GM12878 (cell line): Measurements from ENCODE around the gene ACOT12. TPM values are rescaled to one million over a fixed set of nuclear protein-coding genes. Genes with fewer than 3 reads are reported as not detected.
"Not testable (repeated sequence)": the region's sequence is repeated elsewhere in the genome, so short reads cannot be mapped to it uniquely, and the experiment has no call there.

ENCODE experiments used
- ATAC-seq: fragments of 200-7000 bp; cut with Tn5 transposase; 3 replicates; pipeline ENCODE4 v1.9.1; 2020; ENCODE audit warnings: mild to moderate bottlenecking, moderate library complexity
- BruUV-seq: library from RNA; stranded (reverse); fragments of 400-500 nt; replicated peaks from 2 replicates; lab custom pipeline; 2021; lab: Mats Ljungman, UMichigan
- CTCF ChIA-PET: fragments of 300-600 bp; sonication (Branson Sonifier 250); formaldehyde crosslinking; extraction: SDS; loops from one replicate; lab custom pipeline; 2021; ENCODE audit warnings: inconsistent platforms; lab: Yijun Ruan, JAX
- POLR2A ChIA-PET: fragments of 350-600 bp; formaldehyde crosslinking; extraction: SDS; loops from one replicate; lab custom pipeline; 2021; ENCODE audit warnings: inconsistent platforms; lab: Charles Lee
- RAD21 ChIA-PET: fragments of 300-600 bp; sonication (Branson Sonifier 250); formaldehyde crosslinking; loops from one replicate; lab custom pipeline; 2023; ENCODE audit warnings: antibody characterized with exemption; ENCODE audit not compliant: unreplicated experiment; lab: Charles Lee
- SMC1A ChIA-PET: fragments of 300-600 bp; sonication (Branson Sonifier 250); formaldehyde crosslinking; loops from one replicate; lab custom pipeline; 2023; ENCODE audit not compliant: unreplicated experiment, uncharacterized antibody; lab: Charles Lee
- DNase-seq: peaks from one replicate; pipeline ENCODE4 v3.0.0-alpha.2; 2011; ENCODE audit warnings: low read depth, low spot score
- FAIRE-seq: peaks from 3 replicates; lab custom pipeline; 2011; peaks lifted over from hg19 to GRCh38; lab: Jason Lieb, UNC
- H2AFZ ChIP-seq: 2 replicates; pipeline ENCODE4 v1.6.0; 2011; ENCODE audit warnings: low read depth, low read length, control low read depth; ENCODE audit not compliant: control insufficient read depth
- H3K27ac ChIP-seq: 2 replicates; pipeline ENCODE4 v1.5.1; 2011; ENCODE audit warnings: control low read depth; ENCODE audit not compliant: control insufficient read depth, insufficient read depth
- H3K27me3 ChIP-seq, 2 experiments: replicated peaks in 1 of 2; 2 replicates each; pipeline versions ENCODE4 v1.6.0 to v1.6.1; 2011; ENCODE audit warnings: low read length in 1 of 2; ENCODE audit not compliant: control insufficient read depth in 2 of 2, insufficient read depth in 2 of 2
- H3K36me3 ChIP-seq, 2 experiments: 2 replicates each; pipeline ENCODE4 v1.5.1; 2011; ENCODE audit warnings: low read length in 1 of 2; ENCODE audit not compliant: control insufficient read depth in 2 of 2, insufficient read depth in 2 of 2
- H3K4me1 ChIP-seq: 2 replicates; pipeline ENCODE4 v1.6.1; 2011; ENCODE audit warnings: mild to moderate bottlenecking, low read length, moderate library complexity, mixed read lengths; ENCODE audit not compliant: control insufficient read depth, insufficient read depth
- H3K4me2 ChIP-seq: 2 replicates; pipeline ENCODE4 v1.6.0; 2011; ENCODE audit warnings: control low read depth; ENCODE audit not compliant: control insufficient read depth, insufficient read depth
- H3K4me3 ChIP-seq: fragments of 200-600 bp; sonication (generic); 2 replicates; pipeline ENCODE4 v1.5.1; 2016
- H3K79me2 ChIP-seq: 2 replicates; pipeline ENCODE4 v1.6.0; 2011; ENCODE audit warnings: low read length; ENCODE audit not compliant: control insufficient read depth, insufficient read depth
- H3K9ac ChIP-seq: 2 replicates; pipeline ENCODE4 v1.8.0; 2011; ENCODE audit warnings: low read length, control low read depth, mixed read lengths; ENCODE audit not compliant: control insufficient read depth, insufficient read depth
- H3K9me3 ChIP-seq: replicated peaks from 3 replicates; pipeline ENCODE4 v1.5.1; 2011; ENCODE audit warnings: mild to moderate bottlenecking, low read length; ENCODE audit not compliant: control insufficient read depth, insufficient read depth
- H4K20me1 ChIP-seq: 2 replicates; pipeline ENCODE4 v1.6.0; 2011; ENCODE audit not compliant: control insufficient read depth, insufficient read depth
- BACH1 ChIP-seq: fragments of 450-650 bp; IDR thresholded peaks from 2 replicates; pipeline ENCODE4 v1.6.1; 2017; ENCODE audit warnings: mild to moderate bottlenecking, borderline replicate concordance
- CBX5 ChIP-seq: sonication (generic); IDR thresholded peaks from 2 replicates; pipeline ENCODE4 v1.6.1; 2016; ENCODE audit warnings: low read depth, moderate library complexity, mild to moderate bottlenecking, inconsistent platforms
- MTA2 ChIP-seq: fragments of 450-650 bp; IDR thresholded peaks from 2 replicates; pipeline ENCODE4 v1.6.1; 2016; ENCODE audit warnings: low read depth, mild to moderate bottlenecking, moderate library complexity
- NFXL1 ChIP-seq: fragments of 450-650 bp; IDR thresholded peaks from 2 replicates; pipeline ENCODE4 v1.6.1; 2017; ENCODE audit warnings: antibody characterized with exemption, mild to moderate bottlenecking, borderline replicate concordance
- PAX5 ChIP-seq: IDR thresholded peaks from 2 replicates; pipeline ENCODE4 v1.6.1; 2011; ENCODE audit warnings: low read depth, low read length, borderline replicate concordance
- POLR2A ChIP-seq: IDR thresholded peaks from 2 replicates; pipeline ENCODE4 v1.6.1; 2011; ENCODE audit warnings: low read depth, mild to moderate bottlenecking, low read length
- RELB ChIP-seq: fragments of 450-650 bp; IDR thresholded peaks from 2 replicates; pipeline ENCODE4 v1.6.1; 2017; ENCODE audit warnings: low read depth, mild to moderate bottlenecking, moderate library complexity
- STAT1 ChIP-seq: fragments of 450-650 bp; conservative IDR thresholded peaks from 2 replicates; pipeline ENCODE4 v1.6.1; 2014; ENCODE audit warnings: antibody characterized with exemption, mild to moderate bottlenecking
- YBX1 ChIP-seq: fragments of 450-650 bp; IDR thresholded peaks from 2 replicates; pipeline ENCODE4 v1.6.1; 2016; ENCODE audit warnings: antibody characterized with exemption
- WGBS: methylation state at CpG from one replicate; pipeline ENCODE4 v1.1.6; 2016; ENCODE audit warnings: low lambda C conversion rate; ENCODE audit not compliant: insufficient replicate concordance, insufficient coverage; ENCODE audit errors: missing lambda C conversion rate; 5-methylcytosine and 5-hydroxymethylcytosine counted together
- in situ Hi-C: fragments of 300-500 bp; cut with MboI; formaldehyde crosslinking; loops from 9 replicates; pipeline ENCODE4 v1.14.3; 2018; ENCODE audit warnings: mixed read lengths
- intact Hi-C: fragments of 100-400 bp; cut with micrococcal nuclease; formaldehyde crosslinking; loops from one replicate; pipeline ENCODE4 v1.14.2; 2022; ENCODE audit not compliant: unreplicated experiment
- polyA plus RNA-seq, 11 experiments: library from polyadenylated mRNA; depleted of rRNA in 4 of 11; unstranded in 6 of 11; stranded (reverse) in 5 of 11; fragments of >200 nt; fragmentation: Nextera tagmentation in 4 of 11; fragmentation: Illumina TruSeq in 1 of 11; extraction: Ambion mirVana in 4 of 11; extraction: Trizol in 1 of 11; gene quantifications; 1 replicate in 1 of 11; 2 replicates in 10 of 11; pipeline versions ENCODE4 v1.2.1 to v1.2.3, GENCODE V29; 2011 to 2016; ENCODE audit warnings: inconsistent platforms in 2 of 11, missing spikeins in 2 of 11, low read depth in 1 of 11
- total RNA-seq, 4 experiments: library from RNA; depleted of rRNA in 3 of 4; stranded (reverse); fragments of >200 nt in 3 of 4; fragmentation: Illumina TruSeq in 1 of 4; extraction: Trizol in 1 of 4; gene quantifications; 2 replicates each; pipeline versions ENCODE4 v1.2.1 to v1.2.3, GENCODE V29; 2013 to 2021

Gene ACOT12
- total and polyA plus RNA-seq, 10 of the 15 experiments (the other 5 are each of a cell fraction or from before 2014, with no cell fraction given) = 0.08 TPM; not detected in 9

GRCh38 chr5:81409361-81409760 is 15.4 kb upstream of the ACOT12 start:
- no peaks in the 10 kb centered on the region for H3K9me3 ChIP-seq
- ChIA-PET RAD21 (interaction anchor here (0.7 kb wide), 1 partner anchor 746 kb away, joined by 3 read pairs; no protein-coding TSS in a partner anchor), SMC1A (no interaction called here), CTCF (interaction anchor here (1.5 kb wide), 1 partner anchor 756 kb away, joined by 4 read pairs; no protein-coding TSS in a partner anchor), POLR2A (no interaction called here)
- no peak for DNase-seq
- no peak for FAIRE-seq
- no peaks in the 10 kb centered on the region for H4K20me1 ChIP-seq
- H3K4me1 ChIP-seq = no peaks in the 10 kb centered on the region
- no peak overlapping the region for H3K4me3 ChIP-seq
- H3K4me2 ChIP-seq = no peak overlapping the region
- H2AFZ ChIP-seq = no peak overlapping the region
- no peak overlapping the region for H3K9ac ChIP-seq
- H3K27ac ChIP-seq = no peak overlapping the region
- TF ChIP-seq YBX1 (no peak), STAT1 (no peak), PAX5 (no peak), BACH1 (no peak), MTA2 (no peak)
- ATAC-seq = no peak
- BruUV-seq = no TSS peak
- intact Hi-C loops = no loop called here
- H3K79me2 ChIP-seq = no peaks in the 10 kb centered on the region
- H3K36me3 ChIP-seq = no peaks in the 10 kb centered on the region
- 92% methylated on average over 2 of the region's 2 CpGs for WGBS
- in situ Hi-C loops = no loop called here
- H3K27me3 ChIP-seq = no peaks in the 10 kb centered on the region

- Histone ChIP-seq H2AFZ (no peak overlapping the region), H3K36me3 (no peaks in the 10 kb centered on the region), H3K9me3 (no peaks in the 10 kb centered on the region), H3K4me3 (no peak overlapping the region), H3K27ac (no peak overlapping the region), H3K27me3 (no peaks in the 10 kb centered on the region), H3K79me2 (no peaks in the 10 kb centered on the region), H3K9ac (no peak overlapping the region), H3K4me2 (no peak overlapping the region), H3K4me1 (no peaks in the 10 kb centered on the region), H4K20me1 (no peaks in the 10 kb centered on the region)
- ChIA-PET CTCF (interaction anchor here (0.7 kb wide), 1 partner anchor 70 kb away, joined by 3 read pairs; no protein-coding TSS in a partner anchor), SMC1A (interaction anchor here (1.1 kb wide), 1 partner anchor 18 kb away, joined by 3 read pairs; no protein-coding TSS in a partner anchor), RAD21 (no interaction called here), POLR2A (no interaction called here)
- intact Hi-C loops (no loop called here), in situ Hi-C loops (no loop called here)
- FAIRE-seq (no peak), DNase-seq (no peak), ATAC-seq (no peak)
- WGBS = 100% methylated on average over 1 of the region's 1 CpG
- no TSS peak for BruUV-seq
- TF ChIP-seq NFXL1 (no peak), POLR2A (no peak), RELB (no peak), CBX5 (no peak)
Observed at GRCh38 chr5:81408496-81408895, 14.6 kb upstream of the ACOT12 start.

- POLR2A ChIA-PET, H3K27me3 ChIP-seq, H3K4me3 ChIP-seq, RAD21 ChIA-PET, H3K9ac ChIP-seq, intact Hi-C loops, CTCF ChIA-PET, FAIRE-seq, DNase-seq, H3K27ac ChIP-seq, H3K4me1 ChIP-seq, H3K79me2 ChIP-seq, H4K20me1 ChIP-seq, H2AFZ ChIP-seq, H3K9me3 ChIP-seq, BruUV-seq, H3K36me3 ChIP-seq, H3K4me2 ChIP-seq, in situ Hi-C loops, ATAC-seq: not testable (repeated sequence)
- SMC1A ChIA-PET = interaction anchor here (1.1 kb wide), 1 partner anchor 19 kb away, joined by 3 read pairs; no protein-coding TSS in a partner anchor
- 98% methylated on average over 4 of the region's 4 CpGs for WGBS
Observed at GRCh38 chr5:81407811-81408210, 13.9 kb upstream of the ACOT12 start.
